Measurements from ENCODE around the gene TMEM9. TPM values are rescaled to one million over a fixed set of nuclear protein-coding genes. Genes with fewer than 3 reads are reported as not detected.
A peak's percentile ranks its signal among the peaks of the same experiment; 100 is the strongest.
"Not testable (repeated sequence)": the region's sequence is repeated elsewhere in the genome, so short reads cannot be mapped to it uniquely, and the experiment has no call there.

The TMEM9 gene
- total RNA-seq, 1 donor from 2014 or later: 62.3 TPM

GRCh38 chr1:201172999-201173610 lies 18.8 kb upstream of the TMEM9 start:
- DNase-seq: no peak

GRCh38 chr1:201172326-201172725 lies 18.1 kb upstream of the TMEM9 start:
- DNase-seq: no peak

- peak; percentile 39 for DNase-seq
Measured at GRCh38 chr1:201171063-201172036, 17.1 kb upstream of the TMEM9 start.

GRCh38 chr1:201170533-201171062 lies 16.3 kb upstream of the TMEM9 start:
- peak; percentile 87 for DNase-seq

GRCh38 chr1:201169971-201170532 lies 15.8 kb upstream of the TMEM9 start:
- DNase-seq: no peak

GRCh38 chr1:201169203-201169602 lies 14.9 kb upstream of the TMEM9 start:
- DNase-seq: no peak

GRCh38 chr1:201167041-201167991 lies 13.0 kb upstream of the TMEM9 start:
- DNase-seq: no peak

- DNase-seq: no peak
Measured at GRCh38 chr1:201164645-201165044, 10.4 kb upstream of the TMEM9 start.

- DNase-seq: no peak
Measured at GRCh38 chr1:201163707-201164106, 9.4 kb upstream of the TMEM9 start.

- not testable (repeated sequence) for DNase-seq
Measured at GRCh38 chr1:201163036-201163435, 8.8 kb upstream of the TMEM9 start.

GRCh38 chr1:201157949-201158348 lies 3.7 kb upstream of the TMEM9 start:
- no peak for DNase-seq

GRCh38 chr1:201156819-201157218 lies 2.5 kb upstream of the TMEM9 start:
- no peak for DNase-seq

- DNase-seq: no peak
Measured at GRCh38 chr1:201156346-201156745, 2.1 kb upstream of the TMEM9 start.

GRCh38 chr1:201155354-201155753 lies 1.1 kb upstream of the TMEM9 start:
- no peak for DNase-seq

- no peak for DNase-seq
Measured at GRCh38 chr1:201153474-201154388, 543 bp downstream of the TMEM9 start.

GRCh38 chr1:201149400-201149799 lies 4.9 kb downstream of the TMEM9 start:
- peak; percentile 55 for DNase-seq

GRCh38 chr1:201147396-201148015 lies 6.8 kb downstream of the TMEM9 start:
- no peak for DNase-seq

- DNase-seq: no peak
Measured at GRCh38 chr1:201146626-201147390, 7.5 kb downstream of the TMEM9 start.

GRCh38 chr1:201145816-201146215 lies 8.5 kb downstream of the TMEM9 start:
- DNase-seq: no peak

- no peak for DNase-seq
Measured at GRCh38 chr1:201145132-201145531, 9.1 kb downstream of the TMEM9 start.

Data from dermis blood vessel endothelial cell (primary cell).